Stimulated activated naive B cell treated with anti-CD40 and anti-IgM and Interleukin-4, amounts not matched to agents 10 μg/mL and 1 μg/mL and 100 μg/mL, for 72 hours (primary cell): ENCODE data around the gene LMTK2.

Experiments
- ATAC-seq, 2 donors: fragments of 150-1000 bp; cut with Tn5 transposase; replicated peaks; 2 replicates each; pipeline ENCODE4 v1.10.0; 2021; ENCODE audit warnings: moderate library complexity in 1 of 2
- DNase-seq: peaks from one replicate; pipeline ENCODE4 v3.0.0; 2021
- H3K27ac Mint-ChIP-seq: one replicate; pipeline ENCODE4 v1.8.0; 2022; ENCODE audit warnings: mild to moderate bottlenecking, mixed read lengths
- H3K27me3 Mint-ChIP-seq, 2 donors: one replicate each; pipeline ENCODE4 v1.8.0; 2022; ENCODE audit warnings: mixed read lengths in 2 of 2
- H3K36me3 Mint-ChIP-seq, 2 donors: one replicate each; pipeline ENCODE4 v1.8.0; 2022; ENCODE audit warnings: mixed read lengths in 2 of 2, mild to moderate bottlenecking in 1 of 2
- H3K4me1 Mint-ChIP-seq, 2 donors: one replicate each; pipeline ENCODE4 v1.8.0; 2022; ENCODE audit warnings: mixed read lengths in 2 of 2, mild to moderate bottlenecking in 1 of 2
- H3K4me3 Mint-ChIP-seq, 2 donors: one replicate each; pipeline ENCODE4 v1.8.0; 2022; ENCODE audit warnings: mild to moderate bottlenecking in 2 of 2, mixed read lengths in 2 of 2, moderate library complexity in 1 of 2
- H3K9me3 Mint-ChIP-seq, 2 donors: one replicate each; pipeline ENCODE4 v1.8.0; 2022; ENCODE audit warnings: mixed read lengths in 2 of 2, mild to moderate bottlenecking in 1 of 2

The LMTK2 gene

DNA sequence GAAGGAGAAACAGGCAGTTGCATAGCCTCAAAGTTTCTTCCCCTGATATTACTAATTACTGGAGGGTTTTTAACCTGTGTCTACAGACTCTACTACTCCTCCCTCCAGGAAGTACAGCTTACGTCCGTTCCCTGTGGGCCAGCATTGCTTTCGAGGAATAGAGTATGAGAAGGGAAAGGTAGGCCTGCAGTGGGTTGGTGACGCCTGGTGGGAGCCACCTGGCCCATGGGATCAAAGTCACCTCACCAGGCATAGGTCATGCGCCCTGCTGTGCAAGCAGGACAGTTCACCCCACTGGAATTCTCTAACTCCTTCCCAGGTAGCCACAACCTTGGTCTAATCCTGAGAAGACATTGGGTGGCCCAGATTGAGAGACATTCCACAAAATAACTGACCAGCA lies 29.8 kb downstream of the LMTK2 start:
- Mint-ChIP-seq H3K27ac (no peak overlapping the region), H3K27me3 (peaks cover 40 to 53% of the 10 kb centered on the region in 2 donors), H3K36me3 (peaks cover 6 to 18% of the 10 kb centered on the region in 2 donors), H3K4me3 (no peak overlapping the region), H3K4me1 (peaks cover 36 to 68% of the 10 kb centered on the region in 2 donors), H3K9me3 (no peaks in the 10 kb centered on the region)
- ATAC-seq (no peak), DNase-seq (no peak)

DNA sequence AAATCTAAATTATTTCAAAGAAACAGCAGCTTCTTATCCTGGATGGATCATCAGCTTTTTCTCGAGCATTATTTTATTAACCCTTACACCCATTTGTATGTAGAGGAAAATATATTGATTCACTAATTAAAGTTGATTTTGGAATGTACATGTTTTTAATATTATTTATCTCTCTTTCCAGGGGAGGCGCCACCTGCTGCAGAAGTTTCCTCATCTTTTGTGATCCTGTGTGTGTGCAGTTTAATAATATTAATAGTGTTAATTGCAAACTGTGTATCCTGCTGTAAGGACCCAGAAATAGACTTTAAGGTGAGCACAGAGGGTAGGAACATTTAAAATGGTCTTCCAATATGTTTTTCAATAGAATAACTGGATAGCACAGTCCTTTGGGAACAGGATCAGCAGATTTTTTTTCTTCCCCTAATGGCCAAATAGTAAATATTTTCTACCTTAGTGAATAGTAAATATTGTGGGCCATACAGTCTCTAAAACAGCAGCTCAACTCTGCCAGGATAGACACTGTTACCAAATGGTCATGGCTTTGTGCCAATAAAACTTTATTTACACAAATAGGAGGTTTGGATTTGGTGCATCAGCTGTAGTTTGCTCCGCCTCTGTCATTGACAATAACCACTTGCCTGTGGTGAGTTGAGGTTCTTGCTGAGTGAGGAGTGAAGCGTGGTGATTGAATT lies 30.6 kb downstream of the LMTK2 start:
- Mint-ChIP-seq H3K4me3 (no peak overlapping the region), H3K4me1 (peaks cover 32 to 59% of the 10 kb centered on the region in 2 donors), H3K9me3 (no peaks in the 10 kb centered on the region), H3K36me3 (peaks cover 10 to 22% of the 10 kb centered on the region in 2 donors), H3K27me3 (peaks cover 39 to 52% of the 10 kb centered on the region in 2 donors), H3K27ac (no peak overlapping the region)
- ATAC-seq: no peak
- DNase-seq: no peak

DNA sequence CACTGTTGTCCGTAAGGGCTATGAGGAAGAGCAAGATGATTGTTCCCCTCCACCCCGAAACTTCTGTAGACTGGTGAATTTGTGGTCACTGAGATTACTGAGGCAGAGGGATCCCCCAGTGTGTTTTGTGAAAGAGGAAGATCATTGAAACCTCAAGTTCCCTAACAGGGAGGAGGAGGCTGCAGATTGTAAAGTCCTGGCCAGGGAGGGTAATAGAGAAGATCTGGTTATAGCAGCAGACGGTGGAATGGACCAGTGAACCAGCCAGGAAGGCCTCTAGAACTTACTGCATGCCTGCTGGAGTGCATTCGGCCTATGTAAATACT lies 31.1 kb downstream of the LMTK2 start:
- Mint-ChIP-seq H3K9me3 (no peaks in the 10 kb centered on the region), H3K4me1 (peaks cover 32 to 56% of the 10 kb centered on the region in 2 donors), H3K36me3 (peaks cover 11 to 26% of the 10 kb centered on the region in 2 donors), H3K4me3 (no peak overlapping the region), H3K27ac (no peak overlapping the region), H3K27me3 (peaks cover 43 to 57% of the 10 kb centered on the region in 2 donors)
- ATAC-seq: peak; percentile 88 to 89
- peak; percentile 76 for DNase-seq

DNA sequence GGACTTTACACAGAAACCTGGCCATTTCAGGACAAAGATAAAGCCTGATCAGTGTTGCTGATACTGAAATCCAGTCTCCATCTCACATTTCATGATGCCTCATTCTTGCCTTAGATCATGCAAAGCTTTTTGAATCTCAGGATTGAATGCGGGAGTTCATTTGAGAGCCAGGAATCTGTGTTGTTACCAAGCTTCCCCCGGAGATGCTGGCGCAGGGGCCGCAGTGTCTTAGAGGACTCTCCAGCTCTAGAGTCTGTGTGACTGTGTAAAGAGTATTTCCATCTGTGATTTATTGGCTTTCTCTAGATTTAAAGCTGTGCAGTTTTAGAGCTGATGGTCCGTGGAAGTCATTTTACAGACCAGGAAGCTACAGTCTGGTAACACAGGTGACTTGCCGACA lies 32.0 kb downstream of the LMTK2 start:
- Mint-ChIP-seq H3K4me3 (no peak overlapping the region), H3K9me3 (no peaks in the 10 kb centered on the region), H3K27ac (no peak overlapping the region), H3K36me3 (peaks cover 20 to 35% of the 10 kb centered on the region in 2 donors), H3K4me1 (peaks cover 25 to 47% of the 10 kb centered on the region in 2 donors), H3K27me3 (peaks cover 48 to 64% of the 10 kb centered on the region in 2 donors)
- no peak for DNase-seq
- ATAC-seq: no peak

DNA sequence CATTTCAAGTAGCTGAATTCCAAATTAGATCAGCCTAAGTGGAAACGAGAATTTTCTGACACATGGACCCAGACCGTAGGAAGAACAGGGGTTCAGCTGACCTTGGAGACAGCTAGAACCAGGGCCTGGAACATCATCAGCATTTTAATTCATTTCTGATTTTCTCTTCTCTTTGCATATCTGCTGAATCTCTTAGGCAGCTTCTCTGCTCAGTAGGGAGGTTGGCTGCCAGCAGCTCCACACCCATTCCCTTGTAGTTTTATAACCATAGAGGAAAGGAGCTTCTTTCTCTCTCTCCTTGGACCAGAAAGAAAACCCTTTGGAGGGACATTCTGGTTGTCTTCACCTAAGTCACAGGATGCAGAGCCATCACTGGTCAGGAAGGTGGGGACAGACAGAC lies 36.0 kb downstream of the LMTK2 start:
- Mint-ChIP-seq H3K4me3 (no peak overlapping the region), H3K27me3 (peaks cover 49 to 61% of the 10 kb centered on the region in 2 donors), H3K36me3 (peaks cover 36 to 55% of the 10 kb centered on the region in 2 donors), H3K4me1 (peaks cover 8 to 11% of the 10 kb centered on the region in 2 donors), H3K27ac (no peak overlapping the region), H3K9me3 (peaks cover 5 to 6% of the 10 kb centered on the region in 2 donors)
- ATAC-seq: no peak
- no peak for DNase-seq

DNA sequence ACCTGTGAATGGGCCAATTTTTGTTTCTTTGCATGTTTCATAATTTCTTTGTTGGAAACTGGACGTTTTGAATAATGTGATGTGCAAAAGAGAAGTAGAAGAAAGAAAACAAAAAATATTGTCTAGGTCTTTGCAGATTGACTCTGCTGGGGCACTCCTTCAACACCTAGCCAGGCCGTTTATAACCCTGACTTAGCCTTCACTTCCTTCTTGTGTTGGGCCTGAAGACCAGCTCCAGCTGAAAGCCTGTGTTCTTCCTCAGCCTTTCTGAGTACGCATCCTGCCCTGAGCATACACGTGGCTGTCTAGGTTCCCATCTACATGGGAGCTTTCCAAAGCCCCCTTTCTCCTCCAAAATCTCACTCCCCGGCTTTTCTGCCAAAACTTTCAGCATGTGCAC lies 41.9 kb downstream of the LMTK2 start:
- peaks cover 5 to 6% of the 10 kb centered on the region in 2 donors for H3K9me3 Mint-ChIP-seq
- no peak overlapping the region for H3K4me3 Mint-ChIP-seq
- no peak for DNase-seq
- H3K27ac Mint-ChIP-seq: no peak overlapping the region
- ATAC-seq: no peak
- H3K4me1 Mint-ChIP-seq: no peaks in the 10 kb centered on the region
- peaks cover 45 to 58% of the 10 kb centered on the region in 2 donors for H3K36me3 Mint-ChIP-seq
- H3K27me3 Mint-ChIP-seq: peaks cover 28 to 64% of the 10 kb centered on the region in 2 donors

DNA sequence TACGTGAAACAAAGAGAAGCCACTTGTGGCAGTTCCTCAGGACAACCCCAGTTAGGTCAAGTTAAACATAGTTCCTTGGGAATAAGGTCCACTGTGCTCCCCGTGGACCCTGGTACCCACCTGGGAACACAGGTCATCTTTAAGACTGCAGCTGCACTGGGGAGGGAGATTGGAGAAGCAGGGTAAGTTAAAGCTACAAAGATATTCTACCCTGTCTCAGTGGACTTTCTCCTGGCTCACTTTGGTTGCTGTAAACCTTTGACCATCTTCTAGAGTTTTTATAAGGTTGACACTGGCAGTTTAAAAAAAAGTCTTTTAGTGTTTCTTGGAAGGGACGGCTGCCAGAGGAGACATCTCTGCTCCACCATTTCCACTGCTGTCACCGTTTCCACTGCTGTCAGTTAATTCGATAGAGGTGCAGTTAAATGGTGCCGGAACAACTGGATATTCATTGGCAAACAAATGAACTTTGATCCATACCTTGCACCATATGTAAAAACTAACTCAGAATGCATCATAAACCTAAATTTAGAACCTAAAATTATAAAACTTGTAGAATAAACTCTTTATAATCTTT lies 42.5 kb downstream of the LMTK2 start:
- Mint-ChIP-seq H3K9me3 (peaks cover 5 to 6% of the 10 kb centered on the region in 2 donors), H3K27me3 (peaks cover 27 to 62% of the 10 kb centered on the region in 2 donors), H3K4me3 (no peak overlapping the region), H3K36me3 (peaks cover 45 to 61% of the 10 kb centered on the region in 2 donors), H3K27ac (no peak overlapping the region), H3K4me1 (no peaks in the 10 kb centered on the region)
- ATAC-seq (no peak), DNase-seq (no peak)

DNA sequence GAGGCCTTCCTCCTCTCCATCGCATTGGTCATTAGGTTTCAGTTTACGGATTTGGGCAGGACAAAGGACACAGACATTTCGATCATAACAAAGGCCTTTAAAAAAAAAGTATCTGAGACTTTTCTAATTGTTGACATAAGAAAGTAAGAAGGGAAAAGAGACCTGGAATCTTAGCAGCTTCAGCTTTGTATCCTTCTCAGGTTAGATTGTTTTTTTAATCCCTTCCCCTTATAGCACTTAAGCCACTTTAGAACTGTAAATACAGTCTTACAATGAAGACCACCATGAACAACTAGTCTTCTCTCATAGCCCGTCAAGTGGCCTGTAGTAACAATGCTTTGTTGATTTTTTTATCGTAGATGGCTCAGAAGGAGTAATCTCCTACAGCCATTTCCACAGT lies 45.2 kb downstream of the LMTK2 start:
- H3K9me3 Mint-ChIP-seq: no peaks in the 10 kb centered on the region
- no peak overlapping the region for H3K4me3 Mint-ChIP-seq
- H3K4me1 Mint-ChIP-seq: no peaks in the 10 kb centered on the region
- H3K27me3 Mint-ChIP-seq: peaks cover 25 to 65% of the 10 kb centered on the region in 2 donors
- DNase-seq: no peak
- H3K27ac Mint-ChIP-seq: no peak overlapping the region
- H3K36me3 Mint-ChIP-seq: peaks cover 53 to 70% of the 10 kb centered on the region in 2 donors
- no peak for ATAC-seq

DNA sequence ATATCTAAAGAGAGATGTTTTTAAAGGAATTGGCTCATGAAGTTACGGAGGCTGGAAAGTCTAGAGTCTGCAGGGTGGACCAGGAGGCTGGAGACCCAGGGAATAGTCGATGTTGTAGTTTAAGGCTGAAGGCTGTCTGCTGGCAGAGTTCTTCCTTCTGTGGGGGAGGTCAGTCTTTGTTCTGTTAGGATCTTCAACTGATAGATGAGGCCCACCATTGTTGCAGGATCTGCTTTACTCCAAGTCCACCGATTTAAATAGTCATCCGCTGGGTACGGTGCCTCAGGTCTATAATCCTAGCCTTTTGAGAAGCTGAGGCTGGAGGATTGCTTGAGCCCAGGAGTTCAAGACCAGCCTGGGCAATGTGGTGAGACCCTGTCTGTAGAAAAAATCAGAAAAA lies 50.0 kb downstream of the LMTK2 start:
- peaks cover 11 to 35% of the 10 kb centered on the region in 2 donors for H3K27me3 Mint-ChIP-seq
- no peaks in the 10 kb centered on the region for H3K4me1 Mint-ChIP-seq
- peaks cover 42 to 67% of the 10 kb centered on the region in 2 donors for H3K36me3 Mint-ChIP-seq
- ATAC-seq: no peak
- H3K4me3 Mint-ChIP-seq: no peak overlapping the region
- no peak for DNase-seq
- no peaks in the 10 kb centered on the region for H3K9me3 Mint-ChIP-seq
- H3K27ac Mint-ChIP-seq: no peak overlapping the region

DNA sequence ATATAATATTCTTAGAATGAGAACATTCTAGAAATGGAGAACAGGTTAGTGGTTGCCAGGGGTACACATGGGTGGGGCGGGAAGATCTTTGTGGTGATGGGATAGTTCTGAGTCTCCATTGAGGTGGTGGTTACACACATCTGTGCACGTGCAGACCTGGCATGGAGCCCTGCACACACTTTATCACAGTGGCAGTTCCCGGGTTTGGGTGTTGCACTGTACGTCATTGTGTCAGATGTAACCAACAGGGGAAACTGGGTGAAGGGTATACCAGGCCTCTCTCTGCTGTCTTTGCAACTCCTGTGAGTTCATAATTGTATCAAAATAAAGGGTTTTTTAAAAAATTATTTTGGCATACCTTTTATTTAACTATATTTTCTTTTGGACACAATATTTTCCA lies 51.1 kb downstream of the LMTK2 start:
- H3K27me3 Mint-ChIP-seq: peaks cover 6 to 24% of the 10 kb centered on the region in 2 donors
- H3K27ac Mint-ChIP-seq: no peak overlapping the region
- peaks cover 2 to 5% of the 10 kb centered on the region in 2 donors for H3K4me1 Mint-ChIP-seq
- H3K4me3 Mint-ChIP-seq: no peak overlapping the region
- no peak for ATAC-seq
- DNase-seq: no peak
- H3K9me3 Mint-ChIP-seq: no peaks in the 10 kb centered on the region
- peaks cover 36 to 57% of the 10 kb centered on the region in 2 donors for H3K36me3 Mint-ChIP-seq

DNA sequence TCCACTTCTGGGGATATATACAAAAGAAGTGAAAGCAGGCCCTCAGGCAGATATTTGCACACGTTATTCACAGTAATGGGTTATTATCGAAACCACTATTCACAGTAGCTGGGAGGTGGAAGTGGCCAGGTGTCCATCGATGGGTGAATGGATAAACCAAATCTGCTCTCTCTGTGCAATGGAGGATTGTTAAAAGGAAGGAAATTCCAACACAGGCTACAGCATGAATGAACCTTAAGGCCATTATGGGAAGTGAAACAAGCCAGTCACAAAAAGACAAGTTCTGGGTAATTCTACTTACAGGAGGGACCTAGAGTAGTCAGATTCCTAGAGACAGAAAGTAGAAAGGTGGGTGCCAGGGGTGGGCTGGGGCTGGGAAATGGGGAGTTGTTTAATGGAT lies 56.1 kb downstream of the LMTK2 start:
- H3K4me3 Mint-ChIP-seq: no peak overlapping the region
- peaks cover 13 to 20% of the 10 kb centered on the region in 2 donors for H3K36me3 Mint-ChIP-seq
- peaks cover 8 to 19% of the 10 kb centered on the region in 2 donors for H3K4me1 Mint-ChIP-seq
- peaks cover 19% of the 10 kb centered on the region in 2 donors for H3K27me3 Mint-ChIP-seq
- ATAC-seq (peak; percentile 89 to 90), DNase-seq (no peak)
- no peaks in the 10 kb centered on the region for H3K9me3 Mint-ChIP-seq
- H3K27ac Mint-ChIP-seq: no peak overlapping the region

DNA sequence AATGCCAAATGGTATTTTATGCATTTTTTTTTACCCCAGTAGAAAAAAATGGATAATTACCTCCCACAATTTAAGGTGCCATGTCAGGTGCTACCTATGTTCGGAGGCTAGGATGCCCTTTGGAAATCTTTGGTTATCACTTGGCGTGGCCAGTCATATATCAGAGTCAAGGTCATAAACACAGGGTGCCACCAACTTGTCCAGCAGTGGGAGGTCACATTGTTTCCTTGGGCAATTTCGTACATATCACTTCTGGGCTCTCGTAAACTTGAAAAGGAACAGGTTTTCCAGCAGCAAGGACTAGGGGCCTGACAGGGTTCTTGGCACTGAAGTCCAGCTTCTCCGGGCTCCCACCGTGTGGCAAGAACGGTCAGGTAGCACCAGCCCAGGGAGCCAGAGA lies 56.6 kb downstream of the LMTK2 start:
- ATAC-seq (no peak), DNase-seq (no peak)
- Mint-ChIP-seq H3K4me1 (peaks cover 8 to 21% of the 10 kb centered on the region in 2 donors), H3K4me3 (no peak overlapping the region), H3K9me3 (no peaks in the 10 kb centered on the region), H3K36me3 (peaks cover 13 to 16% of the 10 kb centered on the region in 2 donors), H3K27ac (no peak overlapping the region), H3K27me3 (peaks cover 19% of the 10 kb centered on the region in 2 donors)

DNA sequence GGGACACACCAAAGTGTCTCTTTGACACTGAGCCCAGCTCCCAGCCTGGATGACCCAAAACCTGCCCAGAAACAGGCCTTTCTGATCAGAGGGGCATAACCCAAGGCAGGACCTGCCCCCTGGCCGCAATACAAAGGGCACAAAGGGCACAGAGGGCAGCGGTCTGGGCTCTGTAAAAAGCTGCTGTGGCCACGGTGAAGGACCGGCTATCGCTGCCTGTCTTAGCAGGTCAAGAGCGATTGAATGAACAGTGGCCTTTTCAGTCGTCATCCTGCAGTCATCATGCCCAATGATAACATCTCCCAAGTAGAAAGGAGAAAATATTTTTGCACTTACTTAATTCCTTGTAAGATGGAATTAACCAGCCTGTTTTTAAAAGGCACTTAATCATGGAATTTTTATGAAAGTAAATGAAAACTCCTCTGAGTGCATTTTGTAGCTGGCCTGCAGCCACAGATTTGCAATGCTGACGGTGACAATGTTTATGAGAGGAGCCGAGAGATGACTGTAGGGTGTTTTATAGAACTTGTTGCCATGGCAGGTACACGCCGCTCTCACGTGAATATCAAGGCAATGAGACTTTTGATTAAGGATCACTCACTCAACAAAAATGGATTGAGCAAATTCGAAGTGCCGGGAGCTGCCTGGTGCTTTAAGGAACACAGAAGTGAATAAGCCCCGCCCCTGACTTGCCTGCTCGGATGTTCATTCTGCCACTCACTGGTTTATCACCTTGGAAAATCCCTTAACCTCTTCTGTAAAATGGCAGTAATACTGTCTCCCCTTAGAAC lies 57.2 kb downstream of the LMTK2 start:
- Mint-ChIP-seq H3K27ac (no peak overlapping the region), H3K27me3 (peaks cover 19% of the 10 kb centered on the region in 2 donors), H3K9me3 (no peaks in the 10 kb centered on the region), H3K4me1 (peaks cover 10 to 21% of the 10 kb centered on the region in 2 donors), H3K36me3 (peaks cover 13 to 15% of the 10 kb centered on the region in 2 donors), H3K4me3 (no peak overlapping the region)
- DNase-seq: no peak
- ATAC-seq: no peak

DNA sequence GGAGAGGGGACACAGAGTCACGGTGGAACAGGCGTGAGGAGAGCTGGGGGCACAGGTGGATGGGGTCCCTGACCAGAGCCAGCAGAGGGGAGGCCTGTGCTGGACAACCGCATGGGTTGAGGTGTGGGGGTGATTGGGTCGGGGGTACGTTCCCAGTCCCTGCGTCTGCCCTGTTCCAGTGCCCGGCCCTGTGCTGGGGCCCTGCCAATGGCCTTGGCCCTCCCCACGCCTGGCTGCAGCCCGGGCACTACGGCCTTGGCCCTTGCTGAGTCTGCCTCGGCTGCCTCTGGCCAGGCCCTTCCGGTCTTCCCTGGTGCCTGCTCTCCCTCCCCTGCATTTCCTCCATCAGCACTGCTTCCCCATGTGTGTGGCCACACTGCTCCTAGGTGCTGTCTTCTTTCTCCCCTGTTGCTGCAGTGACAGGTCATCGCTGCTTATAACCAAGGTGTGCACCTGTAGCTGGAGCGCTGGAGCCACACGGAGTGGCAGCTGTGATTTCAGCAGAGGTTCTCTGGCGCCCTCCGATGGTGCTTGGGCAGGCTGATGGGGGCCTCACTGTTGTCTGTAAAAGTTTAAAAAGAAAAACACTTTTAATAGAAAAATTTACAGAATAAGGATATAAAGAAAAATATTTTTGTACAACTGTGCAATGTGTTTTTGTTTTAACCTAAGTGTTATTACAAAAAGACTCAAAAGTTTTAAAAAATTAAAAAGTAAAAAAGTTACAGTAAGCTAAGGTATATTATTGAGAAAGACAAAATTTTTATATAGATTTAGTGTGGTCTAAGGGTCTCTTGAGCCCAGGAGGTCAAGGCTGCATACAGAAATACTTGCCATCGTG lies 59.4 kb downstream of the LMTK2 start:
- H3K4me3 Mint-ChIP-seq: no peak overlapping the region
- DNase-seq: peak; percentile 40
- ATAC-seq: peak; percentile 82 to 87
- peaks cover 19% of the 10 kb centered on the region in 2 donors for H3K27me3 Mint-ChIP-seq
- H3K36me3 Mint-ChIP-seq: peaks cover 4 to 7% of the 10 kb centered on the region in 2 donors
- H3K4me1 Mint-ChIP-seq: peaks cover 10 to 25% of the 10 kb centered on the region in 2 donors
- H3K9me3 Mint-ChIP-seq: no peaks in the 10 kb centered on the region
- H3K27ac Mint-ChIP-seq: no peak overlapping the region
